Stimulated activated CD4-positive, alpha-beta T cell treated with anti-CD3 and anti-CD28 coated beads, Interleukin-1b, Interleukin-23, amount 100 ng/mL, for 4 hours (primary cell): ENCODE measurements around the gene LBHD1.
"Not testable (repeated sequence)": the region's sequence is repeated elsewhere in the genome, so short reads cannot be mapped to it uniquely, and the experiment has no call there.

Source experiments
- DNase-seq, 2 donors: peaks; one replicate each; pipeline ENCODE4 v3.0.0-alpha.2; 2020; ENCODE audit warnings: low read depth in 2 of 2

Gene LBHD1

DNA sequence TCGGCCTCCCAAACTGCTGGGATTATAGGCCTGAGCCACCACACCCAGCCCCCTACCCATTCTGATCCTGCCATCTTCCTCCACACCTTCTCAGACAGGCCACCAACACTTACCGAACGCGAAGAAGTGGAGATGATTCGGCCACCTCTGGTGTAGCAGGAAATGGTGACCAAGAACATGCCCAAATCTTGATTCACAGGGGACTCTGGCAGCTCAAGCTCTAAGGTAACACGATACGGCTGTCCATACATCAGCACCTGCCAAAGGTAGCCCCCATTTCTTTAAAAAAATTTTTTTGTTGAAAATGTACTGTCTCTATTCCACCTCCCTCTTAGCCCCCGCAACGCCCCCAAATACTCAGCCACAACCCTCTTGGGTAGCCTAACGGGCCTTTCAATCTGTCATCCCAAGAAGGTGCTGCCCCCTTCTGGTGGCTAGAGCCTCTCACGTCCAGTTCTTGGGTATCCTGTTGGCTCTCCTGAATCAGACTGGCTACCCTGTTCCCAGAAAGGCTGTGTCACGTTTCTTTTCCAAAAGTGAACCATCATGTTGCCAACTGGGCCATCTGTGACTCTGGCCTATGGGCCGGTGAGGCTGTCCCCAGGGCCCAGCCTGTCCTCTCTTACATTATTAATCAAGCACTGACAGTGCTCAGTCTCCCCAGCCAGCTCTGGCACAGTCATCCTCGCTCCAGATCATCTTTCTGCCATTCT lies 22.5 kb upstream of the LBHD1 start:
- DNase-seq: peak; percentile 61 to 71

DNA sequence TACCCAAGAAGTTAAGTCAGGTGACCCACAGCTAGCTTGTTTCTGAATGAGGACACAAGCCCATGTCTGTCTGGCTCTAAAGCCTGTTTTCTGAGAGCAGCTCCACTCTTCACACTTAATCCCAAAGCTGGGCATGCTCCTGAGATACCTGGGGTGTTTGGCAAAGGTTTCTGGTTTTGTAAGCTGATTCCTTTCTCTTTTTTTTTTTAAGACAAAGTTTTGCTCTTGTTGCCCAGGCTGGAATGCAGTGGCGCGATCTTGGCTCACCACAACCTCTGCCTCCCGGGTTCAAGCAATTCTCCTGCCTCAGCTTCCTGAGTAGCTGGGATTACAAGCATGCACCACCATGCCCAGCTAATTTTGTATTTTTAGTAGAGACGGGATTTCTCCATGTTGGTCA lies 21.6 kb upstream of the LBHD1 start:
- DNase-seq: not testable (repeated sequence)

DNA sequence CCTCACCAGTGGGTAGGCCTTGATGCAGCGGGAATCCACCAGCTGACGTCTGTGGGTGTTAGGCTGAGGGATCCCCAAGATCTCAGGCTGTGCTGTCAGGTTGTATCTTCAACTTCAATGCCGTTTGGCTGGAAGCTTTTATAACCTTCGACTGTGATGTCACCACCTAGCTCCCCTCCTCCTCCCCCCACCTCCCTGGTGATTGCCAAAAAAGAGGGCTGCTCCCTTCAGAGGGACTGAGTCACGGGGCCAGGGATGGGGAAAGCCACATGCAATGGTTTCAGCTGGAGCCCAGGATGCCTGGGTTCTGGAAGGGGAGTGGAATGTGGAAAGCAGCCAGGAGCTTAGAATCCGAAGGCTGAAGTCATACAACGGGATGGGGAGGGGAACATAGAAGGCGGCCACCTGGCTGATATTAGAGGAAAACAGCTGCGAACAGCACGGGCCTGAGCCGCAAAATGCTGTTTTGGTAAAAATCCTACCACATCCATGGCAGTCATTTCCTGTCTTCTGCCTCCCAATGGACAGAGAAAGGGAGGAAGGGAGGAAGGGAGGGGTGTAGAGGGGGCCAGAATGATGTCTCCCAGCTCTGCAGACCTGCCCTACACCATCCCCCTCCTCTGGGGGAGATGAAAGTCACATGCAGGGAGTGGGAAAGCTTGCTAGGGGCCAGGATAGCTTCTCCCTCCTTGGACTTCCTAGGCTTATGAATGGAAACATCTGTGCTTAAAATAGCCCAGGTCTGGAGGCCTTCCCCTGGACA lies 17.5 kb upstream of the LBHD1 start, which contains the start of gene LRRN4CL:
Gene LRRN4CL (minus strand): TSS at position 110 of the 763 bp plus-strand sequence. CDS start 1,022 bp downstream, outside the sequence.
- DNase-seq: no peak

DNA sequence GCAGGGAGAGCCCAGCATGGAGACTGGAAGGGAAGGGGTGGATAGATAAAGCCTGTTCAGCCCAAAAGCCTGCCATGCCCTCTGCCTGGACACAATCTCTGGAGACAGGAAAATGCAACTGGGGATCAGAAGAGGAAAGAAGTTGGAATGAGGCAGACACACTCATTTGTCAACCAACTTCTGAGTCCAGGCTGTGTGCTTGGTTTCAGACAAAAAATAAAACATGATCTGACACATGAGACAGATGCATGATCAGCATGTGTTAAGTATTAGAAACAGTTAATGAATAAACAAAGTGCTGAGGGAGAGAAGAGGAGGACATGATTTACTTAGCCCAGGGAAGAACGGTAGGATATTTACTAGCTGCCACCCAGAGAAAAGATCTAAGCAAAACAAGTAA lies 16.4 kb upstream of the LBHD1 start:
- no peak for DNase-seq

DNA sequence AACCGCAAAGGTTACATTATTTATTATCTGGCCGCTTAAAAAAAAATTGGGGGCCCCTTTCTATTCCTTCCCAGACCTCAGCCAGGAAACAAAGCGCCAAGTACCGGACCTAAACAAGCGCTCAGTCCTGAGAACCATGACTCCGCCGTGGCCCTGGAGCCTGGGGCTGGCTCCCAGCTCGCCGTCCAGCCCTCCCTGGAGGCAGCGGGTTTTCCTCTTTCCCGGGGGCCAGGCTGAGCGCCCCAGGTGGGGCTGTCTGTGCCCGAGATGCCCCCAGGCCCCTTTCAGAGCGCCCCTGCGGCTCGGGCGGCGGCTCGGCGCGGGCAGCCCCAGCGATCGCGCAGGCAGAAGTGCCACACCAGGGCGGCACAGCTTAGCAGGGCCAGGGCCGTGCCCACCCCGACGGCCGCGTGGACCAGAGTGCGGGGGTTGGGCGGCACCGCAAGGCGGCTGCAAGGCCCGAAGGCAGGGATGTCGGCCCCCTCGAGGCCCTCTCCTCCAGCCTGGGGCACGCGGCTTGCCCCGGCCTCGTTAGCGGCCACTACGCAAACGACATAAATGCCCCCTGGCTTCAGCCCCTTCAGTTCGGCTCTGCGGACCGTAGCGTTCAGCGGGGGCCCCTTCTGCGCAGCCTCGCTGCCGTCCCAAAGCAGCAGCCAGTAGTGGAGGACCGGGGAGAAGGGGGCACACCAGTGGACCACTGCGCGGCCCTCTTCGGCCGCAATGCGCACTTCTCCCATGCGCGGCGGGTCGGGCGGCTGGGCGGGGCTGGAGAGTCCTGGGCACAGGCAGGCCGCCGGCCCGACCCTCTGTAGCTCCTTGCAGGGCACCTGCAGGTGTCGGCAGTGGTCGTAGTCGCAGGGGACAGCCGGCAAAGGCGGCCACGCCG lies 15.7 kb upstream of the LBHD1 start:
- no peak for DNase-seq

DNA sequence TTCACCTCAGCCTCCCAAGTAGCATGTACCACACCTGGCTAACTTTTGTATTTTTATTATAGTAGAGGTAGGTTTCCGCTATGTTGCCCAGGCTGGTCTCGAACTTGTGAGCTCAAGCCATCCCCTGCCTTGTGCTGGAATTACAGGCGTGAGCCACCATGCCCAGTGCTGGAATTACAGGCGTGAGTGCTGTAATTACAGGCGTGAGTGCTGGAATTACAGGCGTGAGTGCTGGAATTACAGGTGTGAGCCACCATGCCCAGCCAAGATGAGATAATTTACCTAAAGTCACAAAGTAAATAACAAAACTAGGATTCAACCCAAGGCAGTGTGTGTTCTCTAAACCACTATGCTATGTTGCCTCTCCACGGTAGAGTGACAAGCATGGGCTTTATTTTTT lies 10.5 kb upstream of the LBHD1 start:
- no peak for DNase-seq

DNA sequence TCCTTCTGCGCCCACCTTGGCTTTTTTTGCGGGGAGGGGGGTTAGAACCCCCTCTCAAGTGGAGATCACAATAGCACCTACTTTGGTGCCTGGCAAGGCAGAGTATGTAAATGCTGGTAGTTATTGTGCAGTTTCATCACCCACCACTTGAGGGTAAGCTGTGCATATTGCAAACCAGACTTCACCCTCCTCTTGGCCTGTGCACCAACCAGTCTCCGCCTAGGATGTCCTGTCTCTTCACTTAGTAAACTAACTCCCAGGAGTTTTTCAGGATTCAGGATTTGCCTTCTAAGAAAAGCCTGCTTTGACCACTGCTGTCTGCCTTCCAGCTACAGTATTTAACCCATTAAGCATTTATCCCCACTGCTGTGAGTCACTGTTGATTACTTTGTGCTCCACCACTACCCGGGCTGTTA lies 8.8 kb upstream of the LBHD1 start:
- DNase-seq: peak in 1 of 2 donors; percentile 23

- peak; percentile 74 to 78 for DNase-seq
These were observed 7.0 kb upstream of the LBHD1 start, which contains the start of gene UBXN1 for GRCh38 chr11:62678770-62679696. Gene UBXN1 (minus strand): TSS chr11:62679073. CDS start chr11:62678923, 150 bp downstream.

DNA sequence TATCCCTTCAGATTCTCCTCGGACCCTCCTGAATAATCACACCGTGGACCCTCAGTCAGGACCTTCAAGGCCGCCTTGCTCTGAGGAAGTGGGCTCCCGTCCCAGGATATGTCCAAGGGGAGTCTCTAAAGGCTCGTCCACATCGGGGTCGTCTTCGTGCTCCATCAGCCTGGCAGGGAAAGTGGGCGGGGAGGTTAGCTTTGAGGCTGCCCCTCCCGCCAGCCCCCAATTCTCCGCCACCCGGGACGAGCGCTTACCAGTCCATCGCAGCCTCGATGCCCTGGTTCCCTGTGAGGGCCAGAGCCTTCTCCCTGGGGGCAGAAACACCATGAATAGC lies 6.3 kb upstream of the LBHD1 start:
- no peak for DNase-seq

DNA sequence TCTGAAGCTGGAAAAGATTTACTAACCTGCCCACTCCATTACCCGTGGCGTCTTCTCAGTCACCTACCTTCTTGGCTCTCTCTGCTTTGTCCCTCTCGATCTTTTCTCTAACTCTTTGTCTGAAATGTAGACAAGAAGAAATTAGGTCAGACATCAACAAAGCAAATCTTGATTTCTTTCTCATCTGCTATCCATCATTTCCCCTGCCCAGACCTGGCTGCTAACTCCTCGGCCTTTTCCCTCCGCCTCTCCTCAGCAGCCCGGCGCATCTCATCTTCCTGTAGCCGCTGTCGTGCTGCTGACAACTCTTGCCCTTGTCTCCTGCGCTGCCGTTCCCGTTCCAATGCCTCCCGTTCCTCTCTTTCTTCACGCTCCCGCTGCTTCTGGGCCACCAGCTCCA lies 5.6 kb upstream of the LBHD1 start:
- no peak for DNase-seq

GRCh38 chr11:62677156-62677555 lies 5.1 kb upstream of the LBHD1 start:
- DNase-seq: no peak

GRCh38 chr11:62676698-62677097 lies 4.6 kb upstream of the LBHD1 start:
- DNase-seq: no peak

GRCh38 chr11:62675415-62675814 lies 3.3 kb upstream of the LBHD1 start:
- DNase-seq: not testable (repeated sequence)

GRCh38 chr11:62673196-62673525 lies 1.1 kb upstream of the LBHD1 start:
- DNase-seq: no peak

GRCh38 chr11:62671236-62671607 lies 845 bp downstream of the LBHD1 start:
- DNase-seq: no peak

- DNase-seq: no peak
These were observed 2.5 kb downstream of the LBHD1 start for GRCh38 chr11:62669420-62670161.

- no peak for DNase-seq
These were observed 4.6 kb downstream of the LBHD1 start for GRCh38 chr11:62667460-62667859.

DNA sequence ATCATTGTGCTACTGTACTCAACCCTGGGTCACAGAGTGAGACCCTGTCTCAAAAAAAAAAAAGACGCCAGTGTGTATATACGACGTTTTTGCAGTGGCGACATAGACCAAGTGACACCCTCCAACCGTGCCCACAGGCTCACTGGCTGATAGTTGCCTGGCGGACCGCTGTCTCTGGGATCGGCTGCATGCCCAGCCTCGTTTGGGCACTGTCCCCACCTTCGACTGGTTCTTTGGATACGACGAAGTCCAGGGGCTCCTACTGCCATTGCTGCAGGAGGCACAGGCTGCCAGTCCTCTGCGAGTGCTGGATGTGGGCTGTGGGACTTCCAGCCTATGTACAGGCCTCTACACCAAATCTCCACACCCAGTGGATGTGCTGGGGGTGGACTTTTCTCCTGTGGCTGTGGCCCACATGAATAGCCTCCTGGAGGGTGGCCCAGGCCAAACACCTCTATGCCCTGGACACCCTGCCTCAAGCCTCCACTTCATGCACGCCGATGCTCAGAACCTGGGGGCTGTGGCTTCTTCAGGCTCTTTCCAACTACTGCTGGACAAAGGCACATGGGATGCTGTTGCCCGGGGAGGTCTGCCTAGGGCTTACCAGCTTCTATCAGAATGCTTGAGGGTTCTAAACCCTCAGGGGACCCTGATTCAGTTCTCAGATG lies 5.7 kb downstream of the LBHD1 start:
- DNase-seq: no peak

DNA sequence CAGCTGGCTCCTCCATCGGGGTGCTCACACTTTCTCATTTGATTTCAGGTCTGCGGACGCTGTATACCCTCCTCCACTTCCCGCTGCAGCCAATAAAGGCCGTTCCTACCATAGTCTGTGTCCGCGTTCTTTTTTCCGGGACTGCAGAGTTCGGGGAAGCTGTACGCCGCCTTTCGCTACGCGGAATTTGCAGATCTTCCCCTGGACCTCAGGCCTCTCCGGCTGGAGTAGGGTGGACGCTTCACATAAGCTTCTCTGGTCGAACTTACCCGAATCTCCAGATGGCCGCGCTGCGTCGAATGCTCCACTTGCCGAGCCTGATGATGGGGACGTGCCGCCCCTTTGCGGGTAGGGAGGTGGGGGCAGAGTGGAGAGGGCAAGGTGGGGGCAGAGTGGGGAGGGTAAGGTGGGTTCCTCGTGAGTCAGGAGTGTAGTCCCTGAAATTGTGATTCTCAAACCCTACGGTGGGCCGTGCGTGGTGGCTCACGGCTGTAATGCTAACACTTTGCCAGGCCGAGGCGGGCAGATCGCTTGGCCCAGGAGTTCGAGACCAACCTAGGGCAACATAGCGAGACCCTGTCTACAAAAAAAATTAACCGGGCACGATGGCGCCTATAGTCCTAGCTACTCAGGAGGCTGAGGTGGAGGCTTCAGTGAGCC lies 6.3 kb downstream of the LBHD1 start:
- DNase-seq: peak; percentile 51 to 53
